ENCODE measurements around the gene LUZP2.

The LUZP2 gene

GRCh38 chr11:24559315-24559714 is 62.5 kb downstream of the LUZP2 start:
- no peaks in the 10 kb centered on the region for H3K27me3 ChIP-seq (ENCODE audit: control insufficient read depth, insufficient read depth, low read length)
- H3K27ac ChIP-seq (ENCODE audit: low read length) = no peak overlapping the region
- H3K4me3 ChIP-seq (ENCODE audit: low read length) = no peak overlapping the region
- H3K9me3 ChIP-seq (ENCODE audit: control insufficient read depth, insufficient read depth, low read length) = no peaks in the 10 kb centered on the region
- DNase-seq (ENCODE audit: low read depth, low spot score) = no peak
- no peaks in the 10 kb centered on the region for H3K36me3 ChIP-seq (ENCODE audit: control insufficient read depth, insufficient read depth, low read length)
- no peaks in the 10 kb centered on the region for H3K4me1 ChIP-seq (ENCODE audit: control insufficient read depth, insufficient read depth, low read length)

GRCh38 chr11:24560324-24560723 is 63.5 kb downstream of the LUZP2 start:
- Histone ChIP-seq H3K4me1 (ENCODE audit: control insufficient read depth, insufficient read depth, low read length) (no peaks in the 10 kb centered on the region), H3K27me3 (ENCODE audit: control insufficient read depth, insufficient read depth, low read length) (no peaks in the 10 kb centered on the region), H3K9me3 (ENCODE audit: control insufficient read depth, insufficient read depth, low read length) (no peaks in the 10 kb centered on the region), H3K36me3 (ENCODE audit: control insufficient read depth, insufficient read depth, low read length) (no peaks in the 10 kb centered on the region), H3K27ac (ENCODE audit: low read length) (no peak overlapping the region), H3K4me3 (ENCODE audit: low read length) (no peak overlapping the region)
- no peak for DNase-seq (ENCODE audit: low read depth, low spot score)
- no CpG with 5 or more reads among the region's 4 CpGs for WGBS (ENCODE audit: insufficient coverage, insufficient read length)

- Histone ChIP-seq H3K4me3 (ENCODE audit: low read length) (no peak overlapping the region), H3K9me3 (ENCODE audit: control insufficient read depth, insufficient read depth, low read length) (no peaks in the 10 kb centered on the region), H3K4me1 (ENCODE audit: control insufficient read depth, insufficient read depth, low read length) (no peaks in the 10 kb centered on the region), H3K36me3 (ENCODE audit: control insufficient read depth, insufficient read depth, low read length) (no peaks in the 10 kb centered on the region), H3K27ac (ENCODE audit: low read length) (no peak overlapping the region), H3K27me3 (ENCODE audit: control insufficient read depth, insufficient read depth, low read length) (no peaks in the 10 kb centered on the region)
- DNase-seq (ENCODE audit: low read depth, low spot score) = no peak
Observed at GRCh38 chr11:24567380-24567779, 70.5 kb downstream of the LUZP2 start.

GRCh38 chr11:24572376-24572775 is 75.5 kb downstream of the LUZP2 start:
- WGBS (ENCODE audit: insufficient coverage, insufficient read length) = no CpG with 5 or more reads among the region's 1 CpG

GRCh38 chr11:24574461-24574860 is 77.6 kb downstream of the LUZP2 start:
- Histone ChIP-seq H3K27ac (ENCODE audit: low read length) (no peak overlapping the region), H3K27me3 (ENCODE audit: control insufficient read depth, insufficient read depth, low read length) (no peaks in the 10 kb centered on the region), H3K9me3 (ENCODE audit: control insufficient read depth, insufficient read depth, low read length) (no peaks in the 10 kb centered on the region), H3K4me1 (ENCODE audit: control insufficient read depth, insufficient read depth, low read length) (no peaks in the 10 kb centered on the region), H3K36me3 (ENCODE audit: control insufficient read depth, insufficient read depth, low read length) (no peaks in the 10 kb centered on the region), H3K4me3 (ENCODE audit: low read length) (no peak overlapping the region)
- WGBS (ENCODE audit: insufficient coverage, insufficient read length) = no CpG with 5 or more reads among the region's 1 CpG
- no peak for DNase-seq (ENCODE audit: low read depth, low spot score)

More at GRCh38 chr11:24572376-24572775, 75.5 kb downstream of the LUZP2 start:
- DNase-seq (ENCODE audit: low read depth, low spot score) = no peak
- Histone ChIP-seq H3K4me1 (ENCODE audit: control insufficient read depth, insufficient read depth, low read length) (no peaks in the 10 kb centered on the region), H3K36me3 (ENCODE audit: control insufficient read depth, insufficient read depth, low read length) (no peaks in the 10 kb centered on the region), H3K27ac (ENCODE audit: low read length) (no peak overlapping the region), H3K4me3 (ENCODE audit: low read length) (no peak overlapping the region), H3K9me3 (ENCODE audit: control insufficient read depth, insufficient read depth, low read length) (no peaks in the 10 kb centered on the region), H3K27me3 (ENCODE audit: control insufficient read depth, insufficient read depth, low read length) (no peaks in the 10 kb centered on the region)

GRCh38 chr11:24575392-24575791 is 78.5 kb downstream of the LUZP2 start:
- H3K4me3 ChIP-seq (ENCODE audit: low read length) = no peak overlapping the region
- H3K27ac ChIP-seq (ENCODE audit: low read length) = no peak overlapping the region
- H3K9me3 ChIP-seq (ENCODE audit: control insufficient read depth, insufficient read depth, low read length) = no peaks in the 10 kb centered on the region
- no peaks in the 10 kb centered on the region for H3K27me3 ChIP-seq (ENCODE audit: control insufficient read depth, insufficient read depth, low read length)
- H3K36me3 ChIP-seq (ENCODE audit: control insufficient read depth, insufficient read depth, low read length) = no peaks in the 10 kb centered on the region
- no peaks in the 10 kb centered on the region for H3K4me1 ChIP-seq (ENCODE audit: control insufficient read depth, insufficient read depth, low read length)
- DNase-seq (ENCODE audit: low read depth, low spot score) = no peak
- no CpG with 5 or more reads among the region's 2 CpGs for WGBS (ENCODE audit: insufficient coverage, insufficient read length)

GRCh38 chr11:24585192-24585591 is 88.3 kb downstream of the LUZP2 start:
- DNase-seq (ENCODE audit: low read depth, low spot score) = no peak
- H3K27ac ChIP-seq (ENCODE audit: low read length) = no peak overlapping the region
- no peaks in the 10 kb centered on the region for H3K36me3 ChIP-seq (ENCODE audit: control insufficient read depth, insufficient read depth, low read length)
- no peaks in the 10 kb centered on the region for H3K27me3 ChIP-seq (ENCODE audit: control insufficient read depth, insufficient read depth, low read length)
- H3K4me3 ChIP-seq (ENCODE audit: low read length) = no peak overlapping the region
- H3K4me1 ChIP-seq (ENCODE audit: control insufficient read depth, insufficient read depth, low read length) = no peaks in the 10 kb centered on the region
- no CpG with 5 or more reads among the region's 1 CpG for WGBS (ENCODE audit: insufficient coverage, insufficient read length)
- H3K9me3 ChIP-seq (ENCODE audit: control insufficient read depth, insufficient read depth, low read length) = no peaks in the 10 kb centered on the region

- DNase-seq (ENCODE audit: low read depth, low spot score) = no peak
- Histone ChIP-seq H3K4me1 (ENCODE audit: control insufficient read depth, insufficient read depth, low read length) (no peaks in the 10 kb centered on the region), H3K9me3 (ENCODE audit: control insufficient read depth, insufficient read depth, low read length) (no peaks in the 10 kb centered on the region), H3K36me3 (ENCODE audit: control insufficient read depth, insufficient read depth, low read length) (no peaks in the 10 kb centered on the region), H3K27me3 (ENCODE audit: control insufficient read depth, insufficient read depth, low read length) (no peaks in the 10 kb centered on the region), H3K4me3 (ENCODE audit: low read length) (no peak overlapping the region), H3K27ac (ENCODE audit: low read length) (no peak overlapping the region)
Observed at GRCh38 chr11:24587635-24588034, 90.8 kb downstream of the LUZP2 start.

- no peak for DNase-seq (ENCODE audit: low read depth, low spot score)
- Histone ChIP-seq H3K27ac (ENCODE audit: low read length) (no peak overlapping the region), H3K4me3 (ENCODE audit: low read length) (no peak overlapping the region), H3K4me1 (ENCODE audit: control insufficient read depth, insufficient read depth, low read length) (no peaks in the 10 kb centered on the region), H3K27me3 (ENCODE audit: control insufficient read depth, insufficient read depth, low read length) (no peaks in the 10 kb centered on the region), H3K36me3 (ENCODE audit: control insufficient read depth, insufficient read depth, low read length) (no peaks in the 10 kb centered on the region), H3K9me3 (ENCODE audit: control insufficient read depth, insufficient read depth, low read length) (no peaks in the 10 kb centered on the region)
- WGBS (ENCODE audit: insufficient coverage, insufficient read length) = no CpG with 5 or more reads among the region's 3 CpGs
Observed at GRCh38 chr11:24588081-24588480, 91.2 kb downstream of the LUZP2 start.

GRCh38 chr11:24589064-24589463 is 92.2 kb downstream of the LUZP2 start:
- WGBS (ENCODE audit: insufficient coverage, insufficient read length) = no CpG with 5 or more reads among the region's 1 CpG
- H3K36me3 ChIP-seq (ENCODE audit: control insufficient read depth, insufficient read depth, low read length) = no peaks in the 10 kb centered on the region
- no peak overlapping the region for H3K4me3 ChIP-seq (ENCODE audit: low read length)
- no peaks in the 10 kb centered on the region for H3K9me3 ChIP-seq (ENCODE audit: control insufficient read depth, insufficient read depth, low read length)
- no peaks in the 10 kb centered on the region for H3K4me1 ChIP-seq (ENCODE audit: control insufficient read depth, insufficient read depth, low read length)
- H3K27ac ChIP-seq (ENCODE audit: low read length) = no peak overlapping the region
- H3K27me3 ChIP-seq (ENCODE audit: control insufficient read depth, insufficient read depth, low read length) = no peaks in the 10 kb centered on the region
- no peak for DNase-seq (ENCODE audit: low read depth, low spot score)

- H3K9me3 ChIP-seq (ENCODE audit: control insufficient read depth, insufficient read depth, low read length) = no peaks in the 10 kb centered on the region
- H3K4me1 ChIP-seq (ENCODE audit: control insufficient read depth, insufficient read depth, low read length) = no peaks in the 10 kb centered on the region
- H3K27me3 ChIP-seq (ENCODE audit: control insufficient read depth, insufficient read depth, low read length) = no peaks in the 10 kb centered on the region
- H3K27ac ChIP-seq (ENCODE audit: low read length) = no peak overlapping the region
- H3K36me3 ChIP-seq (ENCODE audit: control insufficient read depth, insufficient read depth, low read length) = no peaks in the 10 kb centered on the region
- no CpG with 5 or more reads among the region's 2 CpGs for WGBS (ENCODE audit: insufficient coverage, insufficient read length)
- no peak for DNase-seq (ENCODE audit: low read depth, low spot score)
- no peak overlapping the region for H3K4me3 ChIP-seq (ENCODE audit: low read length)
Observed at GRCh38 chr11:24591283-24591682, 94.4 kb downstream of the LUZP2 start.

Measured in iPS DF 6.9 (cell line).